NCI-H2227 treated with DMSO at 0.1 percent for 48 hours (cell line): ENCODE data around the gene DBNL.

Experiments
- DNase-seq: peaks from one replicate; lab custom pipeline; 2025; lab: John Stamatoyannopoulos, UW

Gene DBNL

DNA sequence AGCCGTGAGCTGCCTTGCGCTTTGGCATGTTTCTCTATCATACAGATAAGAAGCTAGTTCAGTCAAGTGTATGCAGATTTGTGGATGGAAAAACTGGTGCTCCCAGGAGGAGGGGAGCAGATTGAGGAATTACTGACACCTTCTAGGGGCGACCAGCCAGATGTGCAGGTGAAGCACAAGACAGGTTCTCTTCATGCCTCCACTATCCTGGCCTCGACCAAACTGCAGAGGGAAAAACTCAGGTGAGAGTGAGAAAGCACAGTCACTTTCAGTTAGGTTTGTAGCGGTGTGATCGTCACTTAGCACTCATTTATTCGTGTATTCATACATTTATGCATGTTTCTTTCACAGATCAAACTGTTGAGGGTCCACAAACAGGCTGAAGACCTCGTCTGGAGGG, 600 bp upstream of the DBNL start:
- DNase-seq = no peak

DNA sequence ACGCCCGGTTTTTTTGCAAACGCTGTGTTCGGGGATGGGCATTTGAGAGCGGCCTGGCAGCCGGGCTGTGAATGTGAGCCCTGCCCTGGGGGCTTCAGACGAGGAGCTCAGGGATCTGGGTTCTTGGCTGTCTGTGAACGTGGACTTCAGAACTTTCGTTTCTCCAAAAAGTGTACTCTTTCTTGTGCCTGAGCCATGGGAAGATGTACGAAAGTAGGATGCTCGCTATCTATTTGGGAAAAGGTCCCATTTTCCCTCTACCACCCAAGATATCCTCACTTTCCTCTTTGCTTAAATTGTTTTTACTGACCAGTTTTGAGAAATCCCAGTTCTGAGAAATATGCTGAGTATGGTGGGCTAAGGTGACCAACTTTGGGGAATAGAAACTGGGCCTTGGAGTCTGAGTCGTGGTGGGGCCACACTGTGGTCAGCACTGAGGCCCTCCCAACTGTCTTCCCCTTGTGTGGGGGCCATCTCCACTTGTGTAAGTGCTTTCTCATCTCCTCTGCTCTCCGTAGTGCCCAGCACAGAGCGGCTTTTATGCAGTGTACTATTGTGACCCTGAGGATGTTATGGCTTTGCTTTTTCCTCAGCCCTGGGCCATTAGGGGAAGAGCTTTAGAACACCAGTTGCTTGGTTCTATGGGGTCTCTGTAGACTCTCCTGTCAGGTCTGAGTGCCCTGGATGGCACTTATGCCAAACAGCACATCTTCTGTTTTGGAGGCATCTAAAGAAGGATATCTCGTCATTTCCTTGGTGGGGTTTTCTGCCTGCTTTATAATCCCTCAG, 918 bp downstream of the DBNL start:
- no peak for DNase-seq

DNA sequence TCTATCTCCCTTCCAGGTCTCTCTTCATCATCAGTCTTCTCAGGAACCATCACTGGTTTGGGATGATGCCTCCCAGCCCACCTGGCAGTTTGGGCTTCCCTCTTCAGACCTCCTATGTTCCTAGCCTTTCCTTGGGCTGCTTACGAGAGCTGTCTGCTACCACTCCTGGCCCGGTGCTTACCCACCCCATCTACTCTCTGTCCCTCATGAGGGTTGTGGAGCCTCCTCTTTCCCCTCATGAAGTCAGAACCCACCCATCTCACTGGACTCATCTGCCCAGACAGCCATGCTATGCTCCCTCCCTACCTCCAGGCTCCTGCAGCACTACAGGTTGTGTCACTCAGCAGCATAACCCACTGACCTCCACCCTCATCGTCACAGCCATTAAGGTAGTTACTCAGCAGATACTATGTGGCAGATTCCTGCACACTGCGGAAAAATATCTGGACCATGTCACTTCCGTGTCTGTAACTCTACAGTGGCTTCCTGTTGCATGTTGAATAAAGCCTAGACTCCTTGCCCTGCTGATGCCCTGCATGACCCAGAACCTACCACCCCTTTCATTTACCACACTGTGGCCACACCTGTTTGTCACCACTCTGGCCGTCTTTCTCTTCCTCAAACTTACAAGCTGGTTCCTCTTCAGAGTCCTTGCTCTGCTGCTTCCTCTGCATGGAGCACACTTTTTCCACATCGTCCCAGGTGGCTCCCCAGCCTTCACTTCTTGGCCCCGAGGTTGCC, 2.0 kb downstream of the DBNL start:
- DNase-seq = no peak

DNA sequence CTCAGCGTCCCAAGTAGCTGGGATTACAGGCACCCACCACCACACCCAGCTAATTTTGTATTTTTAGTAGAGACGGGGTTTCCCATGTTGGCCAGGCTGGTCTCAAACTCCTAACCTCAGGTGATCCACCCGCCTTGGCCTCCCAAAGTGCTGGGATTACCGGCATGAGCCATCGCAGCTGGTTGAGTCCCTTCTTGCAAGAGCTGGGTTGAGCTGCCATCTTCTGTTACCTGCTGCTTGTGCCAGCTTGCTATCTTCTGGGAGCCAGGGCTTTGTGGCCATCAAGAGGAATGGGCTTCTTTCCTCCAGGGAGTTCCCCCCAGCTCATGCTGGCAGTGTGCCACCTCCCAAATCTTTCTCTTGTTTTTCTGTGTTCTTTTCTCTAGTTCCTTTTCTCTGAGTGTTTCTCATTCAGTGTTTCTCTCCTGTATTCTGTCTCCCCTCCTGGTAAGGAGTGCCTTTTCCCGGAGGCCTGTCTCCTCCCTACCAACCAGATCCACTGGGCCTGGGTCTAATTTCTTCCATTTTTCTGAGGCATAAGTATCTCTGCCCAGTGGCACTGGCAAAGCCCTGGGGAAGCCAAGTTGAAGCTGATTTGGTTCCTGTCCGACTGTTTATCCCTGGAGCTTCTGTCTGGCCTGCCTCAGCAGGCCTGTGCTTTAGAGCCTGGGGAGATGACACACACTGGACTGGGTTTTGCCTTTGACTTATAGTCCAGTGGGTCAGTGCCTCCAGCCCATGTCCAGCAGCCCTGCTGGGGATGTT, 3.7 kb downstream of the DBNL start:
- no peak for DNase-seq

- DNase-seq = no peak
Measured at GRCh38 chr7:44050121-44050914, 5.8 kb downstream of the DBNL start.

DNA sequence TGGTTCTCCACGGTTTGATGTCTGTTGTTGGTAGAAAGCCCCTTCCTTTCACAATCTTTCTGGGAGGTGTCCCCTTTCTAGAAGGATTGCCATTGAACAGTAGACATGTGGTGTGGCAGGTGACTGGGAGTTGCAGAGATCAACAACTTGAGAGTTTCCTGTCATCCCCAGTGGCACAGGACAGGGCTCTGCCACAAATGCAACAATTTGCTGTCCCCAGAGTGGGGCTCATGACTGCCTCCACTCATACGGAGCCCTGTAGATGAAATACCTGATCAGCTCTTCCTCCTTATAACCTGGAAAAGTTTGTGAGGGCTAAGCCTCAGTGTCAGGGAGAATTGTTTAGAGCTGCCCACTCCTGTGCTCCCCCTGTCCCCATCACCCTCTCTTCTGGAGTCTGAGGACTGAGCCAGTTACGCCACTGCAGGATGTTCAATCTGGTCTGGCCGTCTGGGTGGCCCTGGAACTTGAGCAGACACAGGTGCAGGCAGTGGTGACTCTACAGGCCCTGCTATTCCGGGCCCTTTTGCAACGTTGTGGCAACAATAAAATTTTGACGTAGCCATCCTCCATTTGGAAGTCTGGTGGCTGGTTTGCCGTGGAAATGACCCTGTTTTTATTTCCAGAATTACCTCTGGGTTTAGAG, 6.5 kb downstream of the DBNL start:
- no peak for DNase-seq

DNA sequence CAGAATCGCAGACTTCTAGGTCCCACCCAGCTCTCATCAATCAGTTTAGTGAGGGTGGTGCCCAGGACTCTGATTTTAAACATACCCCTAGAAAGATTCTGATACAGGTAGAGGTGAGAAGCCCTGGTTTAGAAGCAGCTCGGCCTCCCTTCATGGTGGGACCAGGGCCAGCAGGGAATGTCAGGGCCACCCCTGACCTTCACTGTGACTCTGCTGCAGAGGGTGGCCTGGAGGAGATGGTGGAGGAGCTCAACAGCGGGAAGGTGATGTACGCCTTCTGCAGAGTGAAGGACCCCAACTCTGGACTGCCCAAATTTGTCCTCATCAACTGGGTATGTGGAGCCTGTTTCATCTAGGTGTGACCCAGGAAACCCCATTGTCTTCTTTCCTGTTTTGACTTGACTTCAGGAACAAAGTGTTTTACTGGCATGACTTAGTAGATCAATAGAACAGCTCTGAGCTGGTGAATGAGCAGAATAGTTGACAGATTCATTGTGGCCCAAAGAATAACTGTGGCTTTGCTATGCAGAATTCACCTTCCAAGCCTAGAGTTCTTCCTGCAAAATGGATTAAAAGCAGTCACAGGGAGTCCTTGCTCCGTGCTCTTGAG, 7.2 kb downstream of the DBNL start:
- no peak for DNase-seq

DNA sequence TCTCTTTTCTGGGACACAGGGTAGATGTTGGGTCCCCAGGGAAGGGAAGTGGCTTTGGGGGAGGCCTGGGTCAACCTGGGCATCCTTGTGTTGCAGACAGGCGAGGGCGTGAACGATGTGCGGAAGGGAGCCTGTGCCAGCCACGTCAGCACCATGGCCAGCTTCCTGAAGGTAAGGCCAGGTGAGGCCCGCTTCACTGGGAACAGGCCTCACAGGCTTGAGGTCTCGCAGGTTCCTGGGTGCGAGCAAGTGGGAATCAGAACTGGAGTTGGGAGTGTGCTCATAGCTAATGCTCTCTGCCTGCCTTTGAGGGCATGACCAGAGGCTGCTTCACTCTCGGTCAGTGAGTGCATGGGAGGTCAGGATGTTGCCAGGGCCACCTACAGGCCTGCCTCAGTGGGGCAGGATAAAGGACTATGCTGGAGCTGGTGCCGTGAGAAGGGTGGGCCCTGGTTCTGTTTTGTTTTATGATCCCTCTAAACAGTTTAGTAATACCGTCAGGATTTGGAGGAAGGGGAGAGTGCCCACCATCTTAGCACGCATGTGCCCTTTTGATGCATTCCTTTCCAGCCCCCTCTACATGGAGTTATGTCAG, 8.4 kb downstream of the DBNL start:
- DNase-seq = no peak

- DNase-seq = no peak
Measured at GRCh38 chr7:44056681-44057080, 12.2 kb downstream of the DBNL start.

DNA sequence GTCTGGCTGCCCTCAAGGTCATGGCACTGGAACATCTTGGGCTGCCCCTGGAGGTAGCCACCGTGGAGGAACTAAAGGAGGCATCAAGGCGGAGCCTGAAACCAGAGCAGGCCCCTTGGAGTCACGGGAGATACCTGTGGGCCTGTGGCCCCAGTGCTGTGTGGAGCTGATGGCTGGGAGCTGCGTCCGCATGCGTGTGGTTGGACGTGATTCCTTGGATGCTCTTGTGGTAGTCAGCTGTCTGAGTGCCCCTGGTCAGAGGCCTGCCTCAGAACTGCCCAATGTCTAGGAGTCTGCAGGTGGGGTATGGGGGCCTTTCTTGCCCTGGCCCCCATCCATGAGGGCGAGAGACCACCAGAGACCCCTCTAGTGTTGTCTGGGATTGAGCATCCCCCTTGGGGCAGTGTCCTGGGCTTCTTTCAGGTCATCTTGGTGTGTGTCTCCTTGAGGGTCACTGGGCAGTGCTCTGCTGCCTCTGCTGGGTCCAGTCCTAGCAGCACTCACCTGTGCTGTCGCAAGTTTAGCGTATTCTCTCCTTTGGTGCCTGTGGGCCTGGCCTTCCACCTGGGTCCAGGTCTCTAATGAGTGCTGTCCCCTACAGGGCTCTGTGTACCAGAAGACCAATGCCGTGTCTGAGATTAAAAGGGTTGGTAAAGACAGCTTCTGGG, 12.8 kb downstream of the DBNL start:
- DNase-seq = no peak

- no peak for DNase-seq
Measured at GRCh38 chr7:44057849-44058758, 13.6 kb downstream of the DBNL start.

- no peak for DNase-seq
Measured at GRCh38 chr7:44058759-44059218, 14.3 kb downstream of the DBNL start.

- DNase-seq = no peak
Measured at GRCh38 chr7:44059219-44060090, 15.0 kb downstream of the DBNL start.

DNA sequence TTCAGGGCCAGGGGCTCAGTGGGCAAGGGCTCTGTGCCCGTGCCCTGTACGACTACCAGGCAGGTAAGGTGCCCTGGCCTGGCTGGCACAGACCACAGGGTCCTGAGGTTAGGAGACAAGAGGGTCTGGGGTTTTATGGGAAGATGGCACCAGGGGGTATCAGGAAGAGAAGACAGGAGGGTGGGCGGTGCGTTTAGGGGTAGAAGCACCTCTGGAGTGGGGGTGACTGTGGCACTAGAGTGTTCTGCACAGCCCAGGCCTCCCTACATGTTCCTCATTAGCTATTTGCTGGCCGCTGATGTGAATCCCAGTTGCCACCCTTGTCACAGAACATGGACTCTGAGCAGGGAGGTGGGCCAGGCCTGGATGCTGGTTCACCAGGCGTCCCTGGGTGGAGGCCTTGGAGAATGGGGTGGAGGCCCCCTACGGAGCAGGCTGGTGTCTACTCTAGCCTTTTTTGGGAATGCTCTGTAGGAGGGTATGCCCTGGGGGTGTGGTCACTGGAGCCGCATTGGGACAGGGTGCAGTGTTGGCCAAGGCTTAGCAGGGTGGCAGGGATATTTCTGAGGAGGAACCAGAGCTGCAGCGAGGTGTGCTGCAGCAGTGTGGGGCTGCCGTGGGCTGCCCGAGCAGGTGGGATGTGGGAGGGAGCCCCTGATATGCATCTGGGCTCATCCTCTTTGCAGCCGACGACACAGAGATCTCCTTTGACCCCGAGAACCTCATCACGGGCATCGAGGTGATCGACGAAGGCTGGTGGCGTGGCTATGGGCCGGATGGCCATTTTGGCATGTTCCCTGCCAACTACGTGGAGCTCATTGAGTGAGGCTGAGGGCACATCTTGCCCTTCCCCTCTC, 15.8 kb downstream of the DBNL start:
- DNase-seq = no peak

DNA sequence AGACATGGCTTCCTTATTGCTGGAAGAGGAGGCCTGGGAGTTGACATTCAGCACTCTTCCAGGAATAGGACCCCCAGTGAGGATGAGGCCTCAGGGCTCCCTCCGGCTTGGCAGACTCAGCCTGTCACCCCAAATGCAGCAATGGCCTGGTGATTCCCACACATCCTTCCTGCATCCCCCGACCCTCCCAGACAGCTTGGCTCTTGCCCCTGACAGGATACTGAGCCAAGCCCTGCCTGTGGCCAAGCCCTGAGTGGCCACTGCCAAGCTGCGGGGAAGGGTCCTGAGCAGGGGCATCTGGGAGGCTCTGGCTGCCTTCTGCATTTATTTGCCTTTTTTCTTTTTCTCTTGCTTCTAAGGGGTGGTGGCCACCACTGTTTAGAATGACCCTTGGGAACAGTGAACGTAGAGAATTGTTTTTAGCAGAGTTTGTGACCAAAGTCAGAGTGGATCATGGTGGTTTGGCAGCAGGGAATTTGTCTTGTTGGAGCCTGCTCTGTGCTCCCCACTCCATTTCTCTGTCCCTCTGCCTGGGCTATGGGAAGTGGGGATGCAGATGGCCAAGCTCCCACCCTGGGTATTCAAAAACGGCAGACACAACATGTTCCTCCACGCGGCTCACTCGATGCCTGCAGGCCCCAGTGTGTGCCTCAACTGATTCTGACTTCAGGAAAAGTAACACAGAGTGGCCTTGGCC, 16.6 kb downstream of the DBNL start:
- no peak for DNase-seq

GRCh38 chr7:44061645-44062179, 17.2 kb downstream of the DBNL start:
- DNase-seq = no peak
